Measurements from ENCODE around the gene TRMT61A.

The TRMT61A gene

DNA sequence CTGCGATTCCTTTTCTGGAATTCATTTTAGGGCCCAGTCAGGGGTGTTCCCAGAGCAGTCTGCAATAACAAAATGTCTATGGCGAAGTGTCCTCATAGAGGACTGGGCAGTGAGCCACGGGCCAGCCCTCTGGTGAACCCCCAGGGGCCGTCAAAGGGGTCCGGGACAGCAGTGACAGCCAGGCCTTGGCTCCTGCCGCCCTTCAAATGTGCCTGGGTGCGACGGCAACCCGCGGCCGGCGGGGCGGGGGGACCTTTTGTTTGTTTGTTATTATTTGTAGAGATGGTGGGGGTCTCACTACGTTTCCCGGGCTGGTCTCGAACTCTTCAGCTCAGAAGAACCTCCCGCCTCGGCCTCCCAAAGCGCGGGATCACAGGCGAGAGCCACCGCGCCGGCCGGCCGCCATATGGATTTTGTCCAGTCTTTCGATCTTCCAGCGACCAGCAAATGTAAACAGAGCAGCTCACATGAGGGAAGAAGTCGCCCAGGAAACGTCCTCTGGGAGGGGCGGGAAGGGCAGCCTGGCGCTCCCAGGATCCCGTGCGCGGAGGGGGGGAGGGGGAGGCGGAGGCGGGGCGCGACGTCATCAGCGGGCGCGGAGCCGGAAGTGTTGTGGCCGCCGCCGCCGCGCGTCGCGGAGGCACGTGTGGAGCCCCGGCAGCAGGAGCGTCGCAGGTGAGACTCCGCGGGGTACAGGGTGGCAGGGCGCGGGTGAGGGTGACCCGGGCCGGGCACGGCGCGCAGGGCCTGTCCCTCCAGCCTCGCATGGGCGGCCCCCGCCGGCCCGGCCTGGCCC lies at the start of gene TRMT61A:
TRMT61A (plus strand) TSS at position 610 of the 796 bp plus-strand sequence. CDS start 783 bp downstream, outside the sequence.
- DNase-seq = peak; percentile 85

DNA sequence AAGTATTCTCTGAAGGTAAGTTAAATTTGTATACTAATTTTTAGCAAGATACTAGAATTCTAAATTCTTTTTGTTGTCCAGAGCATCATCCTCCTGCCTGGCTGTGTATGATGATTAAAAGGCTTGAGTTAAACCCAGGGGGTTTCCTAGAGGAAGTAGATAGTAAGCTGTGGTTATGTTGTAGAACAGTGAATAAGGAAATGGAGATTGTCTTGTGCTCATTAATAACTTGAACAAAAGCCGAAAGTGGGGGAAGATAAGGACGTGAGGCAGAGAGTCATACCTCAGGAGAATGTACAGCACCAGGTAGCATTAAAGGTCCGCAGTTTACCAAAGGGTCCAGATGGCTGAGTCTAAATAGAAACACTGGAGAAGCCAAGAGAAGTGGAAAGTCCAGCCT lies 48.4 kb upstream of the TRMT61A start:
- peak; percentile 26 for DNase-seq

DNA sequence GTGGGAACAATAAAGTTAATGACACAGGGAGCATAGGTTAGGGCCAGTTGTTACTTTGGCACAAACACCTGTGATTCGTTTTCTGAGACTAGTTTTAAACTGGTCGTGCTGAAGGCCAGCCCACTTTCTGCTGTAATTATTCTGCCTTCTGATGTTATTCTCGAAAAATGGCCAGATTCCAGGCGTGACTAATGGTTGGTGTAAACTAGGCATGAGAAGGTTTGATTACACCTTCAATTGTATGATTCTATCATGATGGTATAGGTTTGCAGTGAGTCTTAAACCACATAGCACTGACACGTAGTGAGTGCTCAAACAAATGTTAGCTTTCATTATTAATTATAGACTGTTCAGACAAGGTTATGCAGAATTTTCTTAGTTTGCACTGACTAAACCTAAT lies 45.4 kb upstream of the TRMT61A start:
- DNase-seq = no peak

DNA sequence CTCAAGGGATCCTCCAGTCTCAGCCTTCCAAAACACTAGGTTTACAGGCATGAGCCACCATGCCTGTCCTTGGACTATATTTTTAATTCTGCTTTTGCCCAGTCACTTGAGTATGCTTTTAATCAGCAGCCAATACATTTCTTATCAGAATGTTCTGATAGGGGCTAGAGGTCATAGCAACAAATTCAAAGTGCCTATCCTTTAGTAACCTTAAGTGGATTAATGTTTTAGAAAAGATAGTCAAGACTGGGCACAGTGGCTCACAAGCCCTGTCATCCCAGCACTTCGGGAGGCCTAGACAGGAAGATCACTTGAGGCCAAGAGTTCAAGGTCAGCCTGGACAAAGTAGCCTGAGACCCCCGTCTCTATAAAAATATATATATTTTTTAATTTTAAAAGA lies 43.5 kb upstream of the TRMT61A start:
- DNase-seq = no peak

DNA sequence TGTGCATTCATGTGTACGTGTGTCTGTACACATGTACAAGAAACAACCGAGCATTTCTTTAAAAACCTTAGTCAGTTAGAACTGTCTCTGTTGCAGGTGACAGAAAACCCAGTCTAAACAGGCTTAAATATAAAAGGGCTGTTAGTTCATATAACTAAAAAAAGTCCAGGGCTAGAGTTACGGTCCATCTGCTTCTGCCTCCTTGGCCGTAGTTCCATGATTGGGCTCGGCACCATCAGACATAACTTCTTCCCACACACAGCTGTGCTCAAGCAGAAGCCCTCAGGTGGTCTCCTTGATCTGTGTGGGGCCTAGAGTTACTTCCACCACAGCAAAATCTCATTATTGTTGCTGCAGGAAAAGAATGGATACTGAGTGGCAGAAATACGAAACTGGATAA lies 40.9 kb upstream of the TRMT61A start:
- no peak for DNase-seq

DNA sequence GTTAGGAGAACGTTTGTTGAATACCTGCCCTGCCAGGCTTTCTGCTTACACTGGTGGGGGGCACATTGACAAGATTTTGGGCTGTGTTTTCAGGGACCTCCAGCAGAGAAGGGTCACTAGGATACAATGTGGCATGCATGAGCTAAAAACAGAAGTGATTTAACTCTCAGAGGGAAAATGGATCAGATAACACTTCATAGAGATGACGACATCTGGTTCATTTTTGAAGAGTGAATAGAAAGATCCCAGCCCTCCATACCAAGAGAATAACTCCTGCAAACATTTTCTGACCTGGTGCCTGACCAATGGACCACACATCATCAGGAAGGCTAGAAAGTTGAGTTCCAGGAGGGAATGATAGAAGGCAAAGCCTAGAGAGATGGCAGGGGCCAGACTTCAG lies 40.0 kb upstream of the TRMT61A start:
- DNase-seq = no peak

DNA sequence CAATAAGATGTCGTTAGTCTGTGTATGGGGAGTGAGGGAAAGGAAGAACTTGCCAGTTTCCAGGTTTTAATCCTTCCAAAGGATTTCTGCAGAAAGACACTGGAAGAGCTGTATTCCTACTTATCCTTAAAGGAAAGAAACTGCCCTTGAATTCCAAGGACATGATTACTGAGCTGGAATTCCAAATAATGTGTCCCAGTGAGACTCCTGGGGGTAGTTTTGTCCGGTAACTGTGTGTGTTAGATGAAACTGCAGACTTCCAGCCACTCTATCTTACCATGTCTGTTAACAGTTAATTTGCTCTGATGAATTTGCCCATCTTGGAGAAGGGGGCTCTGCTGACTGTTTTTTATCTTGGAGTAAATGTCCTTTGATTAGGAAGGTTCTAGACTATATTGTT lies 39.4 kb upstream of the TRMT61A start:
- no peak for DNase-seq

DNA sequence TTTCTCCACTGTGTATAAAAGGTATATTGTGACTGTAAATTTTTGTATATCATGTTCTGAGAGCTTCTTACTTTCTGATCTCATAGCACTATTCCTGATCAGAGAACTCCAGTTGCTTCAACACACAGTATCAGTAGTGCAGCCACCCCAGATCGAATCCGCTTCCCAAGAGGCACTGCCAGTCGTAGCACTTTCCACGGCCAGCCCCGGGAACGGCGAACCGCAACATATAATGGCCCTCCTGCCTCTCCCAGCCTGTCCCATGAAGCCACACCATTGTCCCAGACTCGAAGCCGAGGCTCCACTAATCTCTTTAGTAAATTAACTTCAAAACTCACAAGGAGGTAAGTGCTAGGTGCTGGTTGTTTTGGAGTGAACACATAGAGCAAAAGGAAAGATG lies 37.3 kb upstream of the TRMT61A start:
- DNase-seq = no peak

DNA sequence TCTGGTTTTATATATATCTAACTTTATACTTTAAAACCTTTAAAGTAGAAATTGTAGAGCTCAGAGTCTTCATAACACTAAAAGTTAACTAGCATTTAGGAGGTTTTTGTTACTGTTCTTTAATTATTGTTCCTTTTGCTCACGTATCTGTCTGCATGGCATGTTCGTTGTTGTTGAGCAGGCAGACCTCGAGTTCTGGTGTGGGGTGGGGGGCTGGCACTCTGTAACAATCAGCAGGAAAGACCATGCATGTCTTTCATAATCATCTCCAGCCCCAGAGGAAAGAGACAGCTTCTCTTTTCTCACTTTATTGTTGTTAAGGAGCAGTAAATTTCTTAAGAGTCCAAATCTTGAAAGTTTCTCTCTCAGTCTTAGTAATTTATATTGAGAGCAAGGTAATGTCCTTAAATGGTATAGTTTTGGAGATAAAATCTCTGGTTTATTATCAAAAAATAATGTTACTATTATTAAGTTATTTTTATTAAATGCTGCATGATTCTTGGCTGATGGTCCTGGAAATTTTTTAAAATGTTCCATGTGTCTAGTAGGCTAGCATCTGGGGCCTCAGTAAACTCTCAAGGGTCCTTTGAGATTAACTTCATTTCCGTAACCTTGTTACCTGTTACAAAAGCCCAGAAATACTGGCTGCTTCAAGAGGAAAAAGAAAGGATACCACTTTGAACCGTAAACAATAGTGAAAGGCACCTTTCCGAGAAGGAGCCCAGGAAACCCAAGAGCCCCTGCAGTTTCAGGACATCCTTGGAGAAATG lies 36.7 kb upstream of the TRMT61A start:
- no peak for DNase-seq

DNA sequence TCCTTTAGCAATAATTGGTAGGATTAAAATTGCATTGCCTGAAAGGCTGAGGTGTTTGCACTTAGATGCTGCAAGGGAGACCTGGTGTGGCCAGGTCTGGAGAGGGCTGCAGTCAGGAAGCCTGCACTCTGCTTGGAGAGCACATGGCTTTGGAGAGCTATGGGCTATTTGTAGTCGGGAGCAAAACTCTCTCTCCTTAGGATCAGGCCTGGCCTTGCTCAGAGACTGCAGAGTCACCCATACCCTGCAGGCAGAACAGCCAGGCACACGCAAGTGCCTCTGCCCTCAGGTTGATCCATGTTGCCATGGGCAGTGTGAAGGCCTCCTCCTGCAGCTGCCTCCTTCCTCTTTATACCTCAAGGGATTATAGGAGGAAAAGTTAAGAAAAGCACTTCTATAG lies 33.1 kb upstream of the TRMT61A start:
- DNase-seq = no peak

DNA sequence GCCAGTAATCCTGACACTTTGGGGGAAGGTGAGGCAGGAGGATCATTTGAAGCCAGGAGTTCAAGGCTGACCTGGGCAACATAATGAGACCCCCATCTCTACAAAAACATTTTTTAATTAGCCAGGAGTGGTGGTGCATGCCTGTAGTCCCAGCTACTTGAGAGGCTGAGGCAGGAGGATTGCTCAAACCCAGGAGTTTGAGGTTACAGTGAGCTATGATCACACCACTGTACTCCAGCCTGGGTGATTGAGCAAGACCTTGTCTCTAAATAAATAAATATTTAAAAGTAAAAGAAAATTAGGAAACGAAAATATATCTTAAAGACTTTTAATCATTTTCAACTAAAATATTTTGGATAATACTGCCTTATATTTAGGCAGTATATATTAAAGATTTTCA lies 32.2 kb upstream of the TRMT61A start:
- no peak for DNase-seq

DNA sequence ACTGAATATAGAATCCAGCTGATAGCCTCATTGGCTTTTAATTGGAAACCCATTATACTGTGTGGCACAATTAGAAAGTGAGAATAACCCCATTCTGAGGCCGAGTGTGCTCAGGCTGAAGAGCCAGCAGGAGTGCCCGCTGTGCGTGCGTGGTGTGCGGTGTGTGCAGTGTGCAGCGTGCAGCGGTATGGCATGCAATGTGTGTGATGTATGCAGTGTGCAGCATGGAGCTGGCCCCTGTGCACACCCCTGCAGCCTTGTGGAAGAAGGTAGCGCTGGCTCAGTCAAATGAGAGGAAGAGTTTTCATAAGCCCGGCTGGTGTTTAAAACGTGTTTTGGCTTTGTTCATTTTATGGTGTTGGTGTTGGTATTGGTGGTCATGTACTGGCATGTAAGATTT lies 29.3 kb upstream of the TRMT61A start:
- no peak for DNase-seq

DNA sequence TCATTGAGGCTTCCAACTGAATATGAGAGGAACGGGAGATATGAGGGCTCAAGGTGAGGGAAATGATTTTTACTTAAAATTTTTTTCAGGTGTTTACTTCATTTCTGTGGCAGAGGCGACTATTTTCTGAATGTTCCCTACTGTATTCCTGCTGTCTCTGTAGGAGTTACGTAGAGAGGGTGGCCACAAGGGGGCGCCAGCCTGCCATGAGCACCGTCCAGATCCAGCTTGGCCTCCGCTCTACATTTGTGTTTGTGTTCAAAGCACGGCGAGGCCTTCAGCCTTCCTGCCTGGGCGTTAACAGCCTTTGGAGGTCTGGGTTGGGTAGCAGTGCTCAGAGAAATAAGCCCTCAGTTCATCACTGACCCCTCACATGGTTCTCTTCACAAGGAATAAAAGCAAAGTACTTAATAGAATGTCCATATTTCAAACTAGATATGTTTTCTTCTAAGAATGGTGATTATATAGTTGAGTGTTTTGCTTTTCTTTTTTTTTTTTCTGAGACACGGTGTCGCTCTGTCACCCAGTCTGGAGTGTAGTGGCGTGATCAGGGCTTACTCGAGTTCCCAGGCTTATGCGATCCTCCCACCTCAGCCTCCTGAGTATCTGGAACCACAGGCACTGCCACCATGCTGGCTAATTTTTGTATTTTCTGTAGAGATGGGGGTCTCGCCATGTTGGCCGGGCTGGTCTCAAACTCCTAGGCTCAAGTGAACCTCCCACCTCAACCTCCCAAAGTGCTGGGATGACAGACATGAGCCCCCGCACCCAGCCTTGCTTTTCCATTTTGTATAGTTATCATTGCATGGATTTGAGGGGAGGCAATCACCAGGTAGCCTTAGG lies 28.6 kb upstream of the TRMT61A start:
- DNase-seq = peak; percentile 77

DNA sequence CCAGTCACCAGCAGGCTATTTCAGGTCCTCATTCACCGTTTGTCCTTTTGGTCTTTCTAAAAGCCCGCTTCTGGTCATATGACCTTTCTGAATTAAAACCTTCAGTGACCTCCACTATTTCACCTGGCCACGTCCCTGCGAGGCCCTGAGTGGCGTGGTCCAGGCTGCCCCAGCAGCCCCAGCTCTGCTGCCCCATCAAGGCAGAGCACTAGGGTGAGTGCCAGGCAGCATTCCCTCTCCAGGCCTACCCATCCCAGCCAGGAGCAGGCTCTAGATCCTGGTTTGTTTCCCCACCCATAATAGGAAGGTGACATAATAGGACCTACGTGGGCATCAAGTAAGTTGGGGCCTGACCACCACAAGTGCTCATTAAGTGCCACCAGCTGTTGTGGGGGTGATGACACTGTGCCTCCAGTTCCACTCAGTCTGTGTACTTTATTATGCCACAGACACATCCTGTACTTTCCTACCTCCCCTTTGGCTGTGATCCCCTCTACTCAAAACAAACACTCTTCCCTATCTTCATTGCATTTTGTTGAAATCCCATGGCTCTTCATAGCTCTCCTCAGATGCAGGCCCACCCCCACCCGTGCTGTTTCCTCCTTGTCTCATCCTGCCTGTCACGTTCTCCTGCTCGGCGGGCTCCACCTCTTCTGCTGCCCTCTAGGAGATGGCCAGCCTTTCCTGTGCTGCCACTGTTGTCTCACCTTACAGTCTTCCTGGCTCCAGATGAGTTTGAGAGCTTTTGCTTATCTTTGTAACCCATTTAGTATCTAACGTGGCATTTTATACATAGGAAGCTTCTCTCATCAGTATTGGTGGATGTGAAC lies 27.7 kb upstream of the TRMT61A start:
- DNase-seq = no peak

DNA sequence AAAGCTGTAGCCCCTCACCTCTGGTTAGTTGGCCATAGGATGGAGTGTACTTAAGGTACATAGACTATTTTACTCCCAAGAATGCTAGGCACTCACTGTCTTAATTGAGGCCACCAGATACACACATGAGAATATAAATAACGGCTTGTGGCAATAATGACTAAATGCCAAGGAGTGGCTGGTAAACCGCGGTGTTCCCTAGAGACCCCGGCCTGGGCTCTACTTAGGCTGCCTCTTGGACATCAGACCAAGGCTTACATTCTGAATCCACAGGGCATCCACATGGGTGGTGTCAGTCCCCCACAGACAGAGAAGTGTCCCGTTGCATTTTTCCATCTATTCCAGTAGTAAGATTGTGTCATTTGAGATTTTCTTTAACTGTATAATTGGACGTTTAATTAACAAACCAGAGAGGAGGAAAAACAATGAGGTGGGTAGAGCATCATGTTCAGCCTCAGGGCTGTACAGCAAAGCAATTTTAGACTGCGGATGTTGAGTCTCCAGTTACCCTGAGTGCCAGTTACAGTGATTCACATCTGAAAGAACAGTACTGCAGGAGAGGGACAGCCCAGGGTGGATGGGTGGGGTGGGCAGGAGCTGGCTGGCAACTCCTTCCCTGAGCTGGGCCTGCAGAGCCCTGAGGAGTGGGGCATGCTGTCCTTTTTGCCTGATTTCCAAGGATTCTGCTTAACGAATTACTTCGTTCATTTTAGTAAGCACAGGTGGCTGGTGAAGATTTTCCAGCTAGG lies 26.9 kb upstream of the TRMT61A start:
- no peak for DNase-seq

DNA sequence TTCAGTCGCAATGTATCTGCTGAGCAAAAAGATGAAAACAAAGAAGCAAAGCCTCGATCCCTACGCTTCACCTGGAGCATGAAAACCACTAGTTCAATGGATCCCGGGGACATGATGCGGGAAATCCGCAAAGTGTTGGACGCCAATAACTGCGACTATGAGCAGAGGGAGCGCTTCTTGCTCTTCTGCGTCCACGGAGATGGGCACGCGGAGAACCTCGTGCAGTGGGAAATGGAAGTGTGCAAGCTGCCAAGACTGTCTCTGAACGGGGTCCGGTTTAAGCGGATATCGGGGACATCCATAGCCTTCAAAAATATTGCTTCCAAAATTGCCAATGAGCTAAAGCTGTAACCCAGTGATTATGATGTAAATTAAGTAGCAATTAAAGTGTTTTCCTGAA lies 26.1 kb upstream of the TRMT61A start:
- no peak for DNase-seq

DNA sequence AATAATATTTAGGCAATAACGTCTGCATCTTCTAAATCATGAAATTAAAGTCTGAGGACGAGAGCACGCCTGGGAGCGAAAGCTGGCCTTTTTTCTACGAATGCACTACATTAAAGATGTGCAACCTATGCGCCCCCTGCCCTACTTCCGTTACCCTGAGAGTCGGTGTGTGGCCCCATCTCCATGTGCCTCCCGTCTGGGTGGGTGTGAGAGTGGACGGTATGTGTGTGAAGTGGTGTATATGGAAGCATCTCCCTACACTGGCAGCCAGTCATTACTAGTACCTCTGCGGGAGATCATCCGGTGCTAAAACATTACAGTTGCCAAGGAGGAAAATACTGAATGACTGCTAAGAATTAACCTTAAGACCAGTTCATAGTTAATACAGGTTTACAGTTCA lies 25.7 kb upstream of the TRMT61A start:
- no peak for DNase-seq

DNA sequence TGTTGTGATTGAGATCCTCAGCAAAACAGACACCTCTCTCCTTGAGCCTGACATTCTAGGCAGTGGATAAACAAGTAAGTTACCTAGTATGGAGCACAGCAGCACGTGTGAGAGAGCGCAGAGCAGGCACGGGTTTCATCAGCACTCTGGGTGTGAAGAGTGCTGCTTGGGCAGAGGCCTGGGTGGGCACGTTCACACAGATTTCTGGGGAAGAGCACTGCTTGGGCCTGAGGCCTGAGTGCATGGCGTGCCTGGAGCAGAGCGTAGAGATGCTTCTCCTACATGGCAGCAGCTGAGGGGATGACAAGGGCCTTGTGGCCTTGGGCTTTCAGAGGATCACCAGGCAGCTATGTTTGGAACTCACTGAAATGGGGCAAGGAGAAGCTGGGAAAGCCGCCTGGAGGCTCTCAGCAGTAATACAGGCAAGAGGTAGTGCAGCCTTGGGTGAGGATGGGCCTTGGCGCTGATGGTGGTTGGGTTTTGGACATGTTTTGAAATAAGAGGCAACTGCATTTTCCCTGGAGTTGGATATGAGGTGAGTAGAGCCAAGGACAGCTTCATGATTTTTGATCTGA lies 23.9 kb upstream of the TRMT61A start:
- no peak for DNase-seq

DNA sequence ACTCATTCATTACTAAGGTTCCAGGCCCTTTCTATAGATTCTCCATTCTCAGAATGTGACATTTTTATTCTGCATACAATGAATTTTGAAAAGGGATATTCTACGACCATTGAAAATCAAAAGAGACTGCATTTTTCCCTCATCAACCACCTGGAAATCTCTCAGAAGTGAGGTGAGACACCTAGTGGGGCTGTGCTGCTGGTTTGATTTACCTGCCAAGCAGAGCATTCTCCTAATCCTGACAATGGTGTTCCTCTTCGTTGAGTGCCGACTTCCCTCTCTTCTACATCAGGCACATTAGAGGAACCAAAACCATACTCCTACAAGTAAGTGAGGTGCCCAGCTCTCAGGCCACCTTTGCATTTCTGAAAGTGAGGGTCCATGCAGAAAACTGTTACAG lies 21.2 kb upstream of the TRMT61A start:
- no peak for DNase-seq

DNA sequence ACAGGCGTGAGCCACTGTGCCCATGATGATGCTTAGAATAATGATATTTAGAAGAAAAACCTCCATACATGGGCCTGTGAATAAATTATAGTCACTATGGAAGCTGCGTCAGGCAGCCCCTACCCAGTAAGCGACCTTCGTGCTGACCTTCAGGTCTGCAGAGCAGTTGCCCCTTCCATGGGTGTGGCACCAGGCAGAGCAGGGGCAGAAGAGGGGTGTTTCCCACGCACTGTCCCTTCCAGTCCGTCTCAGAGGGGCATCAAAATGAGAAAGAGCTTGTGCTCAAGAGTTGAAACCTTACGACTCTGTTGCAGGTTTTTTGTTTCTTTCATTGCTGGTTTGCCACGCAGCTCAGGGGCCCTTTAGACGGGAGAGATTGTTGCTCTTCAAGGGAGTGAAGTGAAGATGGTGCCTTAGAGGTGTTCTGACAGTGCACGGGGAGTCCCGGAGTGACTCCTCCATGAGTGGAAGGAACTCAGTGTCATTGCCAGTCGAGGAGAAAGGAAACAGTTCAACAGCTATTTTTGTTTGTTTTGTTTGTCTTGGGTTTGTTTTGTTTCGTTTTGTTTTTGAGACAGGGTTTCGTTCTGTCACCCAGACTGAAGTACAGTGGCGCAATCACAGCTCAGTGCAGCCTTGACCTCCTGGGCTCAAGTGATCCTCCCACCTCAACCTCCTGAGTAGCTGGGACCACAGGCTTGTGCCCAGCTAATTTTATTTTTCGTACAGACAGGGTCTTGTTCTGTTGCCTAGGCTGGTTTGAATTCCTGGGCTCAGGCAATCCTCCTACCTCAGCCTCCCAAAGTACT lies 20.3 kb upstream of the TRMT61A start:
- DNase-seq = no peak

Measured in CD4-positive, alpha-beta T cell treated with Interleukin-17A for 1 hour (primary cell).